Transverse colon (tissue), 4 donors: Measurements from ENCODE around the gene PCGF2. TPM values are rescaled to one million over a fixed set of nuclear protein-coding genes. Genes with fewer than 3 reads are reported as not detected.

ENCODE experiments used
- DNase-seq: peaks from one replicate; pipeline ENCODE4 v3.0.0-alpha.2; 2019
- H3K27ac ChIP-seq, 4 donors: fragments of 200-600 bp; sonication (generic); 2 replicates each; pipeline ENCODE4 v1.5.1; 2016 to 2018; ENCODE audit warnings: inconsistent platforms in 4 of 4
- H3K27me3 ChIP-seq: fragments of 200-600 bp; sonication (generic); 2 replicates; pipeline ENCODE4 v1.5.1; 2017; ENCODE audit warnings: inconsistent platforms
- H3K36me3 ChIP-seq, 4 donors: fragments of 200-600 bp; sonication (generic); 2 replicates each; pipeline ENCODE4 v1.5.1; 2017 to 2019; ENCODE audit warnings: inconsistent platforms in 4 of 4
- H3K4me1 ChIP-seq, 4 donors: fragments of 200-600 bp; sonication (generic); 2 replicates each; pipeline ENCODE4 v1.5.1; 2017 to 2020; ENCODE audit warnings: inconsistent platforms in 4 of 4
- H3K4me3 ChIP-seq, 4 donors: fragments of 200-600 bp; sonication (generic); 1 replicate in 1 of 4; 2 replicates in 3 of 4; pipeline versions ENCODE4 v1.5.1 to v1.6.1; 2017 to 2019; ENCODE audit warnings: inconsistent platforms in 4 of 4
- H3K9me3 ChIP-seq, 2 donors: fragments of 200-600 bp; sonication (generic); 2 replicates each; pipeline ENCODE4 v1.5.1; 2017 to 2019; ENCODE audit warnings: inconsistent platforms in 2 of 2
- CTCF ChIP-seq, 5 experiments: fragments of 200-600 bp in 3 of 5; fragments of 450-650 bp in 2 of 5; sonication (generic) in 3 of 5; IDR thresholded peaks; 1 replicate in 2 of 5; 2 replicates in 3 of 5; pipeline ENCODE4 v1.5.1; 2016 to 2017; ENCODE audit warnings: antibody characterized with exemption in 5 of 5, inconsistent platforms in 3 of 5, mild to moderate bottlenecking in 2 of 5, moderate library complexity in 1 of 5
- EP300 ChIP-seq: sonication (generic); formaldehyde crosslinking; IDR thresholded peaks from one replicate; pipeline ENCODE4 v1.6.1; 2017; ENCODE audit warnings: antibody characterized with exemption, low read depth
- POLR2A ChIP-seq: fragments of 450-650 bp; IDR thresholded peaks from one replicate; pipeline ENCODE4 v1.6.1; 2016; ENCODE audit warnings: antibody characterized with exemption, mild to moderate bottlenecking, moderate library complexity
- POLR2AphosphoS5 ChIP-seq, 3 donors: sonication (generic); formaldehyde crosslinking; IDR thresholded peaks; one replicate each; pipeline ENCODE4 v1.6.1; 2016; ENCODE audit warnings: antibody characterized with exemption in 3 of 3
- WGBS, 2 donors: methylation state at CpG; one replicate each; pipeline ENCODE4 v1.1.5; 2018; ENCODE audit warnings: low coverage in 1 of 2; 5-methylcytosine and 5-hydroxymethylcytosine counted together
- in situ Hi-C, 4 donors: fragments of 200-750 bp; cut with MboI; loops; one replicate each; pipeline versions ENCODE4 v1.15.0 to v1.15.1; 2017; ENCODE audit warnings: low sequenced_read_pairs in 3 of 4, low pct_ligation_motif_present in 1 of 4, low pct_unique_long_range_greater_than_20kb in 1 of 4
- intact Hi-C: fragments of 100-400 bp; cut with DNase I; formaldehyde crosslinking; loops from one replicate; pipeline ENCODE4 v1.15.1; 2023; ENCODE audit warnings: low total_unique reads
- total RNA-seq, 4 donors: library from RNA; depleted of rRNA; stranded (reverse); fragments of >200 nt; gene quantifications; one replicate each; pipeline ENCODE4 v1.1.0, GENCODE V29; 2016

PCGF2 gene
- total RNA-seq, 4 donors from 2014 or later: 9.1 to 41.9 (median 12.2) TPM

- no peaks in the 10 kb centered on the region for H3K27me3 ChIP-seq
- no peaks in the 10 kb centered on the region for H3K9me3 ChIP-seq
- in situ Hi-C loops (no loop called here), intact Hi-C loops (no loop called here)
- no peak for DNase-seq
- TF ChIP-seq POLR2AphosphoS5 (IDR thresholded peaks at IDR 0.05) (no peak), CTCF (IDR thresholded peaks at IDR 0.05) (no peak), POLR2A (no peak), EP300 (no peak)
- no peak overlapping the region for H3K4me3 ChIP-seq
- H3K4me1 ChIP-seq: peaks cover 12 to 33% (median 17%) of the 10 kb centered on the region in 4 donors
- no peak overlapping the region for H3K27ac ChIP-seq
- 76 to 100% methylated on average over 3 to 4 of the region's 4 CpGs for WGBS, 2 donors
- no peaks in the 10 kb centered on the region for H3K36me3 ChIP-seq
Observed at GRCh38 chr17:38697061-38697820, 50.9 kb downstream of the PCGF2 start.

- DNase-seq: peak; percentile 76
- Histone ChIP-seq H3K4me1 (peaks cover 4 to 16% (median 7%) of the 10 kb centered on the region in 4 donors), H3K4me3 (no peak overlapping the region), H3K36me3 (no peaks in the 10 kb centered on the region), H3K27me3 (no peaks in the 10 kb centered on the region), H3K27ac (peak overlapping the region; percentile 68 to 88 (median 74)), H3K9me3 (no peaks in the 10 kb centered on the region)
- intact Hi-C loops (no loop called here), in situ Hi-C loops (no loop called here)
- WGBS, 2 donors: 40 to 61% methylated on average over 7 to 12 of the region's 12 CpGs
- TF ChIP-seq POLR2A: no peak
- peak; percentile 4 for TF ChIP-seq EP300
- TF ChIP-seq CTCF (IDR thresholded peaks at IDR 0.05): no peak
- TF ChIP-seq POLR2AphosphoS5 (IDR thresholded peaks at IDR 0.05): peak; percentile 45 to 51 (median 47)
Observed at GRCh38 chr17:38693700-38694329, 54.3 kb downstream of the PCGF2 start.

- peaks cover 4 to 16% (median 7%) of the 10 kb centered on the region in 4 donors for H3K4me1 ChIP-seq
- no peak for DNase-seq
- 80 to 85% methylated on average over 4 of the region's 4 CpGs for WGBS, 2 donors
- intact Hi-C loops (no loop called here), in situ Hi-C loops (no loop called here)
- no peaks in the 10 kb centered on the region for H3K36me3 ChIP-seq
- H3K27me3 ChIP-seq: no peaks in the 10 kb centered on the region
- no peak overlapping the region for H3K4me3 ChIP-seq
- no peaks in the 10 kb centered on the region for H3K9me3 ChIP-seq
- H3K27ac ChIP-seq: no peak overlapping the region
- TF ChIP-seq POLR2A (no peak), CTCF (IDR thresholded peaks at IDR 0.05) (no peak), EP300 (no peak), POLR2AphosphoS5 (IDR thresholded peaks at IDR 0.05) (no peak)
Observed at GRCh38 chr17:38691154-38691553, 57.0 kb downstream of the PCGF2 start.

GRCh38 chr17:38690386-38690785 lies 57.8 kb downstream of the PCGF2 start:
- WGBS, 2 donors: 93% methylated on average over 4 of the region's 4 CpGs; no CpG with 5 or more reads in 1 of the 2 donors
- H3K27ac ChIP-seq: no peak overlapping the region
- no peak overlapping the region for H3K4me3 ChIP-seq
- no peak for DNase-seq
- H3K27me3 ChIP-seq: no peaks in the 10 kb centered on the region
- TF ChIP-seq POLR2A (no peak), EP300 (no peak), CTCF (IDR thresholded peaks at IDR 0.05) (no peak), POLR2AphosphoS5 (IDR thresholded peaks at IDR 0.05) (no peak)
- intact Hi-C loops (no loop called here), in situ Hi-C loops (no loop called here)
- no peaks in the 10 kb centered on the region for H3K36me3 ChIP-seq
- H3K9me3 ChIP-seq: no peaks in the 10 kb centered on the region
- peaks cover 4 to 16% (median 7%) of the 10 kb centered on the region in 4 donors for H3K4me1 ChIP-seq
